C4-2B (cell line): ENCODE data around the gene PCSK1N.
"Not testable (repeated sequence)": the region's sequence is repeated elsewhere in the genome, so short reads cannot be mapped to it uniquely, and the experiment has no call there.

Source experiments
- H3K27ac ChIP-seq: fragments of 450-650 bp; 2 replicates; pipeline ENCODE4 v1.5.1; 2017
- CTCF ChIP-seq: fragments of 450-650 bp; conservative IDR thresholded peaks from 2 replicates; pipeline ENCODE4 v1.5.1; 2017; ENCODE audit warnings: mild to moderate bottlenecking
- ZFX ChIP-seq: fragments of 450-650 bp; IDR thresholded peaks from 2 replicates; pipeline ENCODE4 v1.6.1; 2017

Gene PCSK1N

DNA sequence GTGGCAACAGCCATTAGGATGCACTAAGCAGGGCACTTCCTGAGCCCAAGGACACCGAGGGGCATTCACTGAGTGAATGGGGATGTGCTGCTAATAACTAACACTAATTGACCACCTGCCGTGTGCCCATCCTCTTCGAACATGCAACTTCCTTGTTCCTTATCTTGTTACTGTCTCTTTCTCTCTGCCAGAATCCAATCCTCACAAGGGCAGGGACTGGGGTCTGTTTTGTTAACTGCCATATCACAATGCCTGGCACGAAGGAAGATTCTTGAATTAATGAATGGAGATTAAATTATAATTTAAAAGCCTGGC, 7.8 kb downstream of the PCSK1N start:
- no peak overlapping the region for H3K27ac ChIP-seq
- TF ChIP-seq CTCF, result no peak

DNA sequence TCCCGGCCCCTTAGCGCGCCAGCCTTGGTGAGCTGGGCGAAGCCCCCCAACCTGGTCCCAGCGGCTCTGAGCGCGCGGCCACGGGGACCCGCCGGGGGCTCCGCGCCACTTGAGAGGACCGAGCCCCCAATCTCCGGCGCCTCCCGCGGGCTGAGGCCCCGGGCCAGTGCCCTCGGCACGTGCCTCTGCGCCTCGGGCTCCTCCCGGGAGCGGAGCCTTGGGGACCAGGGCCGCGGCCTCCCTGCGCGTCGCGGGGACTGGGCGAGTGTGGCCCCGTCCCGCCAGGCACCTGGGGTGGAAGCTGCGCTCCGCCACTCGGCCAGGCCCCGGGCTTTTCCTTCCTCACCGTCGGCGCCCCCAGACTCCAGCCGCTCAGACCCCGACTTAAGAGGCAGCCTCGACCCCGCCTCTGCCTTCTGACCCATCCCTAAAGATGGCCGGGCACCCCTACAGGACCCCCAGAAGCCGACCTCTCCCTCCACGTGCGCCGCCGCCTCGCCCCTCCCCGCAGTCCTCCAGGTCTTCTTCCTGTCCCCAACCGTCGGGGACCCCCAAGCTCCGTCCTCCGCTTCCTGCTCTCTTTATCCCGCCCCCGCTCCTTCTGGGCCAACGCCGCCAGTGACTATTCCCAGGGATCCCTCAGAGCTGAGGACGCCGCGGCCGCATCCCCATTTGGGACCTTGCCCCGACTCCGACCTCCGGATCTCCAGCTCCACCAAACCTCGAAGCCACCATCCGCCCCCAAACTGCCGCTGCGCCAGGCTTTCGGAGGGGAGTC, 8.3 kb downstream of the PCSK1N start:
- TF ChIP-seq CTCF (no peak), ZFX (no peak)
- H3K27ac ChIP-seq, result no peak overlapping the region

- H3K27ac ChIP-seq, result no peak within 1 kb of the TSS
- TF ChIP-seq CTCF (no peak), ZFX (no peak)
Measured at GRCh38 chrX:48826135-48826875, 9.1 kb downstream of the PCSK1N start, which contains the start of gene ERAS. Gene ERAS (plus strand): TSS chrX:48826513. CDS start chrX:48829124, 2,611 bp downstream.

GRCh38 chrX:48824066-48824465, 11.3 kb downstream of the PCSK1N start:
- TF ChIP-seq CTCF (no peak), ZFX (no peak)
- no peak overlapping the region for H3K27ac ChIP-seq

DNA sequence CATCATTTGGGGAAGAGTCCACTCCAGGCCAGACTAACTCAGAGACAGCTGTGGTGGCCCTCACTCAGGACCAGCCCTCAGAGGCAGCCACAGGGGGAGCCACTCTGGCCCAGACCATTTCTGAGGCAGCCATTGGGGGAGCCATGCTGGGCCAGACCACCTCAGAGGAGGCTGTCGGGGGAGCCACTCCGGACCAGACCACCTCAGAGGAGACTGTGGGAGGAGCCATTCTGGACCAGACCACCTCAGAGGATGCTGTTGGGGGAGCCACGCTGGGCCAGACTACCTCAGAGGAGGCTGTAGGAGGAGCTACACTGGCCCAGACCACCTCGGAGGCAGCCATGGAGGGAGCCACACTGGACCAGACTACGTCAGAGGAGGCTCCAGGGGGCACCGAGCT, 12.4 kb downstream of the PCSK1N start:
- H3K27ac ChIP-seq, result no peak overlapping the region
- TF ChIP-seq ZFX (no peak), CTCF (no peak)

DNA sequence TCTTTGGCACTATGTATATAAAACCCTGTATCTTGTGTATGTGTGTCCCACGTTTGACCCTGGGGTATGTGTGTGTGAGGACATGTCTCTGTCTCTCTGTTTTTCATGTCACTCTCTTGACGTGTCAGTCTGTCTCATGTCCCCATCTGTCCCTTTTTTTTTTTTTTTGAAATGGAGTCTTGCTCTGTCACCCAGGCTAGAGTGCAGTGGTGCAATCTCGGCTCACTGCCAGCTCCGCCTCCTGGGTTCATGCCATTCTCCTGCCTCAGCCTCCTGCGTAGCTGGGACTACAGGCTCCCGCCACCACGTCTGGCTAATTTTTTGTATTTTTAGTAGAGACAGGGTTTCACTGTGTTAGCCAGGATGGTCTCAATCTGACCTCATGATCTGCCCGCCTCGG, 16.0 kb downstream of the PCSK1N start:
- H3K27ac ChIP-seq, result not testable (repeated sequence)

- H3K27ac ChIP-seq, result no peak overlapping the region
- TF ChIP-seq CTCF (no peak), ZFX (no peak)
Measured at GRCh38 chrX:48818866-48819265, 16.5 kb downstream of the PCSK1N start.
